Stimulated activated CD8-positive, alpha-beta memory T cell treated with anti-CD3 and anti-CD28 coated beads, Interleukin-7, amount 100 ng/mL, for 24 hours (primary cell): Measurements from ENCODE around the gene DEPP1.

Experiments used
- DNase-seq: peaks from one replicate; pipeline ENCODE4 v3.0.0-alpha.2; 2020; ENCODE audit warnings: low read depth

Gene DEPP1

DNA sequence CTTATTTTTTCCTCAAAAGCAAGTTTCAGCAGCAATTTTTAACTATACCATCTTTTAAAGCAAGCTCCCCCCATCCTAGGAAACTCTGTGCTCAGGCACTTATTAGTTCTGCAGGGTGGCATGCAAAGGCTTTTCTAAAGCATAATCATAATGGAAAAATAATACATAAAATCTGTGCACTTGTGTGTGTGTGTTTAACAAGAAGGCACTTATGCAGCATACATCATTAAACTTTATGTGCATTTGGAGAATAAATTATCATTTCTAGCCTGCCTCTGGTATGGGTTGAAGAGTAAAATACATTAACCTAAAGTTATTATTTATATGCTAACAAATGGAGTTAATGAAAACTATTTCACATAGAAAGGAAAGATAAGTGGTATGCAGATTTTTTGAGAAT is 24.6 kb downstream of the DEPP1 start:
- no peak for DNase-seq

GRCh38 chr10:44952779-44953231 is 25.8 kb downstream of the DEPP1 start:
- no peak for DNase-seq

- DNase-seq, result no peak
These were observed 26.9 kb downstream of the DEPP1 start for GRCh38 chr10:44951576-44952226.

DNA sequence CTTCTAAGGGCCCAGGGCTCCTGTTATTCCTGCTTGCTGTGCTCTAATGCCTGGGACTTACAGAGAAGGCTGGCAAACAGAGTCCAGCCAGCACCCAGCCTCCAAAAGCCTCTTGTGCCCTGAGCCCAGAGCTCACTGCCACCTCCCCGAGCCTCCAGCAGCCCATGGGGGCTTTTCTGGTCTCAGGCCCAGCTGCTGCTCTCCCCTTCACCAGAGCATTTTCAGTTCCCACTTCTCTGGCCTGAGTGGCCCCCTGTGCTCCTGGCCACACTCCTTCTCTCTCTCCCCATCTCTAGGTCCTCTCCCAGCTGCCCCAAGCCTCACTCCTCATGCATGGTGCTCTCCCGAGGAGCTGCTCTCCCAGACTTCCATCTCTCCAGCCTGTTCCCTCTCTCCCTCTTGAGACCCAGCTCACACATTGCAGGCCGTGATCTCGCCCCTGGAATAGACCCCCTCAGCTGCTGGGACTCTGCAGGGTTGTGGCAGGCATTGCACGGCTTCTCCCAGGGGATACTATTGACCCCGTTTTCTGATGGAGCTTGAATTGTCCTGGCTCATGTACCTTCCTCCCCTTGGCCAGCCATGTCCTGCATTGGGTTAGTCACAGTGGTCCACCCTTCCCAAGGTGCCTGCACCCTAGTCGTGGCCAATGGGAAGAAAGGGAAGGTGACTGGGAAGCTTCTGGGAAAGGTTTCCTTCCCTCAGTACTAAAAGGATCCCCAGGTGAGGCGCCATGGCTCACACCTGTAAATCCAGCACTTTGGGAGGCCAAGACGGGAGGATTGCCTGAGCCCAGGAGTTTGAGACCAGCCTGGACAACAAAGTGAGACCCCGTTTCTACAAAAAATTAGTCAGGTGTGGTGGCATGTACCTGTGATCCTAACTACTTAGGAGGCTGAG is 28.0 kb downstream of the DEPP1 start:
- no peak for DNase-seq

DNA sequence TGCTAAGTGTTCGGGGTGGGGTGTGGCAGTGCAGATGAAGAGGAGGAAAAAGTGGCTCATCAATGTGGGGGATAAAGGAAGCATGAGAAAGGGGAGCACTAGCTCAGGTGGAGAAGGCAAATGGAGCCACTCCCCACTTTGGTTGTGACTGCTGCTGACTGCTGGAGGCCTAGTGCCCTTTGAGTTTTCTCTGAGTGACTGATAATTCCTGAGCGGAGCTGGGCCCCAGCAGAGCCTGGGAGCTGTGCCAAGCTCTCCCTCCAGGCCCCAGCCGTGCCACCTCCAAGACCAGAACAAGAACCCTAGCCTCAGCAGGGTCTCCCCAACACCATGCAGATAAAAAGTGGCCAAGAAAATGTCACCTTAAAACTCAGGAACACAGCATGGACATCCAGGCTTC is 28.7 kb downstream of the DEPP1 start:
- no peak for DNase-seq

- no peak for DNase-seq
These were observed 29.3 kb downstream of the DEPP1 start for GRCh38 chr10:44949127-44949802.

DNA sequence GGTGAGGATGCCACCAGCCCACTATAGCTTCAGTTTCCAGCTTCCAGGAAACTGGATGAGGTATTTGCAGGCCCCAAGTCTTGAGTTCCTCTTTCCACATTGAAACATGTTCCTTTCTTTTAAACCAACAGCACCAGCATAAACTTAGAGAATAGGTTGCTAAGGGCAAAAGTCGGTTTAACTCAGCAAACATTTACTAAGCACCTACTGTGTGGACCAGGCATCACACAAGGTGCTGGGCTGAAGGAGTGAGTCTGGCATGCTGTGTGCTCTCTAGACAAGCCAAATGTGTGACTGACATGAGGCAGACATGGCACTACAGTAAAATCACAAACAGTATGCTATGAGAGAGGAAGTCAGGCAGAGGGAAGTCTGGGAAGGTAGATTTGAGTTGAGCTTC is 30.0 kb downstream of the DEPP1 start:
- no peak for DNase-seq

DNA sequence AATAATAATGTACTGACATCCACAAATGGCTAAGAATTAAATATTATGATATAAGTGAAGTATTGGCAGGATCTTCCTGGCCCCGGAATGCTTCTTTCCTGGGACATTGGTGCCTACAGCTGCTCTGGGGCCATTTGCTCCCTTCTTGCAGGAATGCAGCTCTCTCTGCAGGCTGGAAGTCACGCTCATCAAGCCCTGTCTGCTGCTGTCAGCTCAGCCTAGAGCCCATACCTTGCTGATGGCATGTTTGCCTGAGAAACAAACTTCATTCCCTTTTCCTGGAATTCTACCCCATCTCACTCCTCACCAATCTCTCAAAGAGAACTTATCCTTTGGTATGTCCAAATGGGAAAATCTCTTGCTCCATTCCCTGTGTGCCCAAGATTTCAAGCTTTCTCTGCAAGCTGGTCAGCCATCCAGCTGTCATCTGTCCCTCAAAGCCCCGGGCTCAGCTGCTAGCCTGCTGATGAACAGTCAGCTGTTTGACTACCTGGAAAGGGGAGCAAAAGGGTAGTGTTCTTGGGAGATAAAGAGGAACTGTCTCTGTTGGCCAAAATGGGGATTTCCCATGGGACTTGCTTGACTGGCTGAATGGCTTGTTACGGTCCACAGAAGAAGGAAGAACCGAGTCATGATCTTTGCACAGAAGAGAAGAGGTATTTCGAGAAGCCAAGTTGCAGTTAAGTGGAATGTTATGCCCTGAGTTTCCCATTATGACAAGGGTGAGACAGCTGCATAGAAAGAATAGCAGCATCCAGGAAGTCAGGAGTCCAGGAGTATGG is 31.0 kb downstream of the DEPP1 start:
- no peak for DNase-seq

GRCh38 chr10:44946205-44946604 is 32.4 kb downstream of the DEPP1 start:
- DNase-seq, result no peak

DNA sequence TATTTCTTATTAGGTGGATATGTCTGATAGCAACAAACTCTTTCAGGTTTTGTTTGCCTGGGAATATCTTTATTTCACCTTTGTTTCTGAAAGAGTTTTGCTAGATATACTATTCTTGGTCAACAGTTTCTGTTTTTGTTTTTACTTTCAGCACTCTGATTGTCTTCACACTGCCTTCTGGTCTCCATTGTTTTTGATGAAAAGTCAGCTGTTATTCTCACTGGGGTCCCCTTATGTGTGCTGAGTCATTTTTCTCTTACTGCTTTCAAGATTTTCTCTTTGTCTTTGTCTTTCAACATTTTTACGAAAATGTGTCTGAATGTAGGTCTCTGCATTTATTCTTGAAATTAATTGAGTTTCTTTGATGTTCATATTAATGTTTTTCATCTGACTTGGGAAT is 34.3 kb downstream of the DEPP1 start:
- DNase-seq, result no peak

- DNase-seq, result no peak
These were observed 38.8 kb downstream of the DEPP1 start for GRCh38 chr10:44939691-44940401.

GRCh38 chr10:44938956-44939355 is 39.7 kb downstream of the DEPP1 start:
- no peak for DNase-seq

DNA sequence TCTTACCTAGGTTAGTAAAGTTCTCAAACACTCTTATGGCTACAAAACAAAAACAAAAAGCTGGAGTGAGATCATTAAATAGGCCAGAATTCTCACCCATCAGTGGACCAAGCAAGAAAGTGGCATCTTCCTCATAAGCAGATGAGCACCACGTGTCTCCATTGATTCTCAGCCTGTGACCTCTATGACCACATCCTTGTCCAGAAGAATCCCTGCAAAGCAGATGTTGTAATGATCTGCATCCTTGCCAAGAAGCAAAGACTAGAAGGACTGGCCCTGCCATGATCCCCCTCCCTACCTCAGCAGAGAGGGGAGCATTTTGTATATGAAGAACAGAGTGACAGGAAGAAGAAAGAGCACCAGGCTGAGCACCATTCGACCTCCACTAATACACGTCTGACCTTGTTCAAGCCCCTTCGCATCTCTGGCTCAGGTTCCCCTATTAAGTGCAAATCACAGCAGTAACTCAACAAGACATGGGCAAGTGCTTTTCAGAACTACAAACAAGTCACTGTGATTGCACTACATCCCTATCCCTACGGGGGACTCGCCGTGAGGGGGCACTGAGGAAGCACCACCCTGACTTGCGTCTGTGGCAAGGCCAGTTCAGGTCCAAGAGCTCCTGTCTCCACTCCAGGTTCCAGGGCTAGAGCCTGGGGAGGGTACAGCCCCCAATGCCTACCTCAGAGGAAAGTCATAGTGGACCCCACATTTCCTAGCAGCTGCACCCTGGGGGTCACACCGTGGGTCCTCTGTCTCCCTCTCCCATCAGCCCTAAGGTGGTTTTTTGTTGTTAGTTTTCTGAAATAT is 41.2 kb downstream of the DEPP1 start:
- DNase-seq, result no peak

DNA sequence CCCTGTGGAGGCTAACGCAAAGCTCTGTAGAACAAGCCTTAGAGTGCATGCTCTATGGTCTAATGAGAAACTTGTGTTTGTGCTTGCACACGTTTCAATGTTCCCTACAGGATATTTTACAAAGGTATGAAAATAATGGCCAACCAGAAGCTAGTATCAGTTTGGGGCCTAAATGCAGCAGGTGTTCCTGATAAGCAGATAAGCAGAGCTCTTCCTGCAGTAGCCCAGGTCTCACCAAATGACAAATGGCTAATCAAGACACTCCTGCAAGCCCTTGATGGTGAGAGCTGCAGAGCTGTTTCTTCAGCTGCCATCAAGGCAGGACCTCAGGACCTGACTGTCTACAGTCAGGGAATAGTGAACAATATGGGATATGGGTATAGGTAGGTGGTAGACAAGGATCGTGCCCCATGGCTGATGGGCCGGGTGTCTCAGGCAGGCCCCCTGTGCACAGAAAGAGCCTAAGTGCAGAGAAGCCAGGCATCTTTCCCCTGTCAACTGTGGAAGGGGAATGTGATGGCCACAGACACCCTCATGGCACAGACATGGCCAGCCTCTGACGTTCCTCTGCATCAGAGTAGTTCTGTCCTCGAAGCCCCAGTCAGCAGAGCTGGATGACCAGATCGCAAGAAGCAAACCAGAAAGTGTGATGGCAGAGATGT is 42.2 kb downstream of the DEPP1 start:
- no peak for DNase-seq

- no peak for DNase-seq
These were observed 42.7 kb downstream of the DEPP1 start for GRCh38 chr10:44935966-44936295.

GRCh38 chr10:44935201-44935965 is 43.2 kb downstream of the DEPP1 start:
- no peak for DNase-seq

GRCh38 chr10:44934416-44935200 is 44.0 kb downstream of the DEPP1 start:
- no peak for DNase-seq
